ENCODE data around the gene OR2V2.

DNA sequence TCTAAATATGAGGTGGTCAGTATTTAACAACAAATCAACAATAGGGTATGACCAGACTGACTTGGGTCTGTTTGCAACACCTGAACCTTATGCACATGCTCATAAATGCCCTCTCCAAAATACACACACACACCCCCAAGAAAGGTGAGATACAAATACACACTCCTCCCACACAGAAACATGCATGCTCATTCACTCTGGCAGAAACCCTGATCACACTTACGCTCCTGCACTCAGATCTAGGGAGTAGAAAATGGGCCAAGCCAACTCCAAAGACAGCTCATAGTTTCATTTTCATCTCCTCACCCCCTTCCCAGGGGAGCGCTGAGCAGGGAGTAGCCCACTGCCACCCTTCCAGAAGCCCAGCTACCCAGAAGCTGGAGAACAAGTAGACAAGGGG lies 46.3 kb downstream of the OR2V2 start:
- TF ChIP-seq CTCF (IDR thresholded peaks at IDR 0.05) (no peak), POLR2AphosphoS5 (IDR thresholded peaks at IDR 0.05) (no peak)
